ENCODE measurements around the gene NFKBIA.

- TF ChIP-seq CTCF (IDR thresholded peaks at IDR 0.05): no peak
- TF ChIP-seq POLR2A (IDR thresholded peaks at IDR 0.05): no peak
Observed at GRCh38 chr14:35446450-35446849, 41.9 kb upstream of the NFKBIA start.

Measured in Peyer's patch (tissue), 4 donors.